H9 (cell line): ENCODE results near the gene ALDH2. TPM values are rescaled to one million over a fixed set of nuclear protein-coding genes. Genes with fewer than 3 reads are reported as not detected.

Source experiments
- DNase-seq: peaks from one replicate; pipeline ENCODE4 v3.0.0-alpha.2; 2017
- H2AFZ ChIP-seq: one replicate; pipeline ENCODE4 v1.6.1; 2013; ENCODE audit warnings: mild to moderate bottlenecking, low read length, control low read depth, moderate library complexity
- H2AK5ac ChIP-seq: 2 replicates; pipeline ENCODE4 v1.6.1; 2013; ENCODE audit warnings: low read length, control low read depth, mixed read lengths; ENCODE audit not compliant: insufficient read length
- H2BK120ac ChIP-seq: one replicate; pipeline ENCODE4 v1.6.1; 2013; ENCODE audit warnings: low read depth, mild to moderate bottlenecking, low read length, control low read depth, inconsistent platforms; ENCODE audit not compliant: poor library complexity, severe bottlenecking
- H2BK12ac ChIP-seq: 2 replicates; pipeline ENCODE4 v1.6.1; 2013; ENCODE audit warnings: low read length, control low read depth, mixed read lengths, low read depth; ENCODE audit not compliant: insufficient read length
- H2BK15ac ChIP-seq: 2 replicates; pipeline ENCODE4 v1.6.1; 2013; ENCODE audit warnings: low read depth, low read length, control low read depth
- H2BK20ac ChIP-seq: one replicate; pipeline ENCODE4 v1.6.1; 2013; ENCODE audit warnings: low read depth, mild to moderate bottlenecking, low read length, control low read depth, inconsistent platforms; ENCODE audit not compliant: poor library complexity, severe bottlenecking
- H2BK5ac ChIP-seq: 2 replicates; pipeline ENCODE4 v1.6.1; 2013; ENCODE audit warnings: low read length, control low read depth, mixed read lengths; ENCODE audit not compliant: insufficient read length
- H3K14ac ChIP-seq: 2 replicates; pipeline ENCODE4 v1.6.1; 2013; ENCODE audit warnings: low read length, control low read depth; ENCODE audit not compliant: insufficient read depth
- H3K18ac ChIP-seq: 2 replicates; pipeline ENCODE4 v1.6.1; 2013; ENCODE audit warnings: low read depth, mild to moderate bottlenecking, mixed read lengths, low read length, control low read depth; ENCODE audit not compliant: insufficient read length
- H3K23ac ChIP-seq: 2 replicates; pipeline ENCODE4 v1.6.1; 2013; ENCODE audit warnings: low read length, control low read depth, mixed read lengths, low read depth; ENCODE audit not compliant: insufficient read length
- H3K23me2 ChIP-seq: 2 replicates; pipeline ENCODE4 v1.6.1; 2013; ENCODE audit warnings: low read depth, mild to moderate bottlenecking, mixed read lengths, low read length, control low read depth; ENCODE audit not compliant: insufficient read length, poor library complexity, severe bottlenecking
- H3K27ac ChIP-seq: 2 replicates; pipeline ENCODE4 v1.5.1; 2013; ENCODE audit warnings: low read length, control low read depth, mixed read lengths, low read depth; ENCODE audit not compliant: insufficient read length
- H3K27me3 ChIP-seq: 2 replicates; pipeline ENCODE4 v1.6.1; 2013; ENCODE audit warnings: low read length, control low read depth, inconsistent platforms; ENCODE audit not compliant: insufficient read depth
- H3K4ac ChIP-seq: 2 replicates; pipeline ENCODE4 v1.6.1; 2013; ENCODE audit warnings: low read depth, mild to moderate bottlenecking, control low read depth, inconsistent platforms, low read length, moderate library complexity
- H3K4me1 ChIP-seq: 2 replicates; pipeline ENCODE4 v1.6.1; 2013; ENCODE audit warnings: low read length, control low read depth, inconsistent platforms; ENCODE audit not compliant: insufficient read depth
- H3K4me2 ChIP-seq: 2 replicates; pipeline ENCODE4 v1.6.1; 2013; ENCODE audit warnings: low read length, control low read depth, mixed read lengths; ENCODE audit not compliant: insufficient read length, insufficient read depth
- H3K56ac ChIP-seq: 2 replicates; pipeline ENCODE4 v1.6.1; 2013; ENCODE audit warnings: low read depth, mild to moderate bottlenecking, mixed read lengths, low read length, control low read depth; ENCODE audit not compliant: insufficient read length
- H3K79me1 ChIP-seq: 2 replicates; pipeline ENCODE4 v1.6.1; 2013; ENCODE audit warnings: low read depth, mild to moderate bottlenecking, moderate library complexity, low read length, control low read depth, inconsistent platforms; ENCODE audit not compliant: insufficient read depth, poor library complexity, severe bottlenecking
- H3K79me2 ChIP-seq: 2 replicates; pipeline ENCODE4 v1.6.1; 2013; ENCODE audit warnings: low read length, control low read depth, inconsistent platforms; ENCODE audit not compliant: insufficient read depth
- H3K9ac ChIP-seq: 2 replicates; pipeline ENCODE4 v1.6.1; 2013; ENCODE audit warnings: low read length, control low read depth, mixed read lengths; ENCODE audit not compliant: insufficient read length; ENCODE audit errors: extremely low read depth
- H3K9me3 ChIP-seq: one replicate; pipeline ENCODE4 v1.6.1; 2013; ENCODE audit warnings: low read depth, low read length, inconsistent platforms; ENCODE audit not compliant: control insufficient read depth
- H3T11ph ChIP-seq: one replicate; pipeline ENCODE4 v1.6.1; 2013; ENCODE audit warnings: mild to moderate bottlenecking, low read length, control low read depth, inconsistent platforms
- H4K20me1 ChIP-seq: one replicate; pipeline ENCODE4 v1.6.1; 2013; ENCODE audit not compliant: control insufficient read depth, insufficient read length, insufficient read depth
- H4K5ac ChIP-seq: 2 replicates; pipeline ENCODE4 v1.6.1; 2013; ENCODE audit warnings: low read depth, mild to moderate bottlenecking, mixed read lengths, low read length, control low read depth; ENCODE audit not compliant: insufficient read length
- H4K8ac ChIP-seq: replicated peaks from 2 replicates; pipeline ENCODE4 v1.6.1; 2013; ENCODE audit warnings: low read length, control low read depth, mixed read lengths, low read depth; ENCODE audit not compliant: insufficient read length
- H4K91ac ChIP-seq: 2 replicates; pipeline ENCODE4 v1.6.1; 2013; ENCODE audit warnings: low read depth, mild to moderate bottlenecking, moderate library complexity, mixed read lengths, low read length, control low read depth; ENCODE audit not compliant: insufficient read length
- H3K27ac Mint-ChIP-seq, 3 experiments: 2 replicates in 2 of 3; 3 replicates in 1 of 3; pipeline ENCODE4 v1.8.0; 2020 to 2021; ENCODE audit warnings: mixed read lengths in 3 of 3, mild to moderate bottlenecking in 1 of 3, moderate library complexity in 1 of 3
- H3K27me3 Mint-ChIP-seq: 2 replicates; pipeline ENCODE4 v1.8.0; 2021; ENCODE audit warnings: low read depth, mild to moderate bottlenecking, moderate library complexity, mixed read lengths
- H3K36me3 Mint-ChIP-seq, 3 experiments: 2 replicates in 2 of 3; 3 replicates in 1 of 3; pipeline ENCODE4 v1.8.0; 2020 to 2021; ENCODE audit warnings: low read depth in 3 of 3, mixed read lengths in 3 of 3; ENCODE audit not compliant: insufficient read depth in 1 of 3
- H3K4me1 Mint-ChIP-seq, 2 experiments: 2 replicates each; pipeline ENCODE4 v1.8.0; 2020; ENCODE audit warnings: mixed read lengths in 2 of 2
- H3K4me3 Mint-ChIP-seq, 2 experiments: 2 replicates in 1 of 2; 3 replicates in 1 of 2; pipeline ENCODE4 v1.8.0; 2020 to 2021; ENCODE audit warnings: mild to moderate bottlenecking in 2 of 2, mixed read lengths in 2 of 2, moderate library complexity in 1 of 2
- H3K9me3 Mint-ChIP-seq, 2 experiments: 2 replicates in 1 of 2; 3 replicates in 1 of 2; pipeline ENCODE4 v1.8.0; 2020; ENCODE audit warnings: mild to moderate bottlenecking in 2 of 2, mixed read lengths in 2 of 2, moderate library complexity in 1 of 2
- WGBS: extraction: QIAGEN DNeasy Blood & Tissue Kit; methylation state at CpG from one replicate; pipeline ENCODE4 v1.1.7; 2013; ENCODE audit warnings: missing lambda C conversion rate, low lambda C conversion rate, mixed read lengths; ENCODE audit not compliant: insufficient read length; ENCODE audit errors: extremely low coverage; 5-methylcytosine and 5-hydroxymethylcytosine counted together
- total RNA-seq: library from RNA; stranded (reverse); gene quantifications from 2 replicates; pipeline ENCODE4 v1.2.1, GENCODE V29; 2021
- TF ChIP-seq, protein P1 (sequence below): fragments of 200-600 bp; sonication (generic); conservative IDR thresholded peaks from 3 replicates; pipeline ENCODE4 v1.8.0; 2021; ENCODE audit warnings: antibody characterized with exemption, mild to moderate bottlenecking

Gene ALDH2
- total RNA-seq, 1 experiment from 2014 or later, result 44.0 TPM

DNA sequence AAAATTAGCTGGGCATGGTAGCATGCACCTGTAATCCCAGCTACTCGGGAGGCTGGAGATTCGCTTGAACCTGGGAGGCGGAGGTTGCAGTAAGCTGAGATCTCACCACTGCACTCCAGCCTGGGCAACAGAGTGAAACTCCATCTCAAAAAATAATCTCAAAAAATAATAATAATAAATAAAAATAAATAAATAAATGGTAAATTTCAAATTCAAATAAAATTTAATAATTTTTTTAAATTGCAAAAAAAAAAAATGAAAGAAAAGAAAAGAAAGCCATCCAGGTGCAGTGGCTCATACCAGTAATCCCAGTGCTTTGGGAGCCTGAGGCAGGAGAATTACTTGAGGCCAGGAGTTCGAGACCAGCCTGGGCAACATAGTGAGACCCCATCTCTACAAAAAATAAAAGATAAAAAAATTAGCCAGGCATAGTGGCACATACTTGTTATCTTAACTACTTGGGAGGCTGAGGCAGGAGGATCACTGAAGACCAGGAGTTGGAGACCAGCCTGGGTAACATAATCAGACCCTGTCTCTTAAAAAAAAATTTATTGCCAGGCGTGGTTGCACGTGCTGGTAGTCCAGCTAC, 36.4 kb downstream of the ALDH2 start:
- Histone ChIP-seq H3K9me3 (no peaks in the 10 kb centered on the region), H2BK5ac (no peak overlapping the region), H4K8ac (no peak overlapping the region), H2BK12ac (no peak overlapping the region), H4K91ac (no peak overlapping the region), H3K27me3 (no peaks in the 10 kb centered on the region), H3K79me1 (no peaks in the 10 kb centered on the region), H2BK120ac (no peak overlapping the region), H3K4me1 (no peaks in the 10 kb centered on the region), H3K4ac (no peak overlapping the region), H3K23ac (no peak overlapping the region), H3K4me2 (no peak overlapping the region), H2BK15ac (no peak overlapping the region), H3K27ac (no peak overlapping the region), H2AFZ (no peak overlapping the region), H3K23me2 (no peaks in the 10 kb centered on the region), H3K14ac (no peak overlapping the region), H3T11ph (no peak overlapping the region), H4K20me1 (no peaks in the 10 kb centered on the region), H2BK20ac (no peak overlapping the region), H3K9ac (no peak overlapping the region), H3K79me2 (no peaks in the 10 kb centered on the region), H2AK5ac (no peak overlapping the region), H3K18ac (no peak overlapping the region), H3K56ac (no peak overlapping the region), H4K5ac (no peak overlapping the region)
- Mint-ChIP-seq H3K27me3 (no peaks in the 10 kb centered on the region), H3K9me3 (no peaks in the 10 kb centered on the region; a peak in 1 of 5 replicates), H3K4me1 (no peaks in the 10 kb centered on the region), H3K27ac (no peak overlapping the region), H3K36me3 (peaks cover 24 to 38% (median 31%) of the 10 kb centered on the region in 3 experiments), H3K4me3 (no peak overlapping the region)
- no peak for DNase-seq
- TF ChIP-seq, protein P1, sequence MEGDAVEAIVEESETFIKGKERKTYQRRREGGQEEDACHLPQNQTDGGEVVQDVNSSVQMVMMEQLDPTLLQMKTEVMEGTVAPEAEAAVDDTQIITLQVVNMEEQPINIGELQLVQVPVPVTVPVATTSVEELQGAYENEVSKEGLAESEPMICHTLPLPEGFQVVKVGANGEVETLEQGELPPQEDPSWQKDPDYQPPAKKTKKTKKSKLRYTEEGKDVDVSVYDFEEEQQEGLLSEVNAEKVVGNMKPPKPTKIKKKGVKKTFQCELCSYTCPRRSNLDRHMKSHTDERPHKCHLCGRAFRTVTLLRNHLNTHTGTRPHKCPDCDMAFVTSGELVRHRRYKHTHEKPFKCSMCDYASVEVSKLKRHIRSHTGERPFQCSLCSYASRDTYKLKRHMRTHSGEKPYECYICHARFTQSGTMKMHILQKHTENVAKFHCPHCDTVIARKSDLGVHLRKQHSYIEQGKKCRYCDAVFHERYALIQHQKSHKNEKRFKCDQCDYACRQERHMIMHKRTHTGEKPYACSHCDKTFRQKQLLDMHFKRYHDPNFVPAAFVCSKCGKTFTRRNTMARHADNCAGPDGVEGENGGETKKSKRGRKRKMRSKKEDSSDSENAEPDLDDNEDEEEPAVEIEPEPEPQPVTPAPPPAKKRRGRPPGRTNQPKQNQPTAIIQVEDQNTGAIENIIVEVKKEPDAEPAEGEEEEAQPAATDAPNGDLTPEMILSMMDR, result no peak
- no CpG with 5 or more reads among the region's 6 CpGs for WGBS
